Tibial artery (tissue), 4 donors: ENCODE results near the gene LGALSL.

Source experiments
- DNase-seq, 2 donors: peaks; one replicate each; pipeline ENCODE4 v3.0.0-alpha.2; 2019
- H3K27ac ChIP-seq, 2 donors: fragments of 200-600 bp; sonication (generic) in 1 of 2; 1 replicate in 1 of 2; 2 replicates in 1 of 2; pipeline ENCODE4 v1.5.1; 2018 to 2019; ENCODE audit warnings: mild to moderate bottlenecking in 1 of 2
- H3K27me3 ChIP-seq, 2 donors: fragments of 200-600 bp; sonication (generic) in 1 of 2; one replicate each; pipeline versions ENCODE4 v1.5.1 to v1.6.0; 2016 to 2019
- H3K36me3 ChIP-seq, 3 donors: fragments of 200-600 bp; sonication (generic) in 2 of 3; one replicate each; pipeline ENCODE4 v1.5.1; 2016 to 2019; ENCODE audit warnings: mild to moderate bottlenecking in 2 of 3
- H3K4me1 ChIP-seq, 4 donors: fragments of 200-600 bp; sonication (generic) in 2 of 4; 1 replicate in 3 of 4; 2 replicates in 1 of 4; pipeline ENCODE4 v1.5.1; 2016 to 2019
- H3K4me3 ChIP-seq, 2 donors: fragments of 200-600 bp; sonication (generic) in 1 of 2; 1 replicate in 1 of 2; 2 replicates in 1 of 2; pipeline ENCODE4 v1.5.1; 2018 to 2019; ENCODE audit warnings: mild to moderate bottlenecking in 2 of 2
- H3K9me3 ChIP-seq, 3 donors: fragments of 200-600 bp; sonication (generic) in 1 of 3; one replicate each; pipeline ENCODE4 v1.5.1; 2016 to 2019
- intact Hi-C: fragments of 100-400 bp; cut with DNase I; formaldehyde crosslinking; loops from one replicate; pipeline ENCODE4 v1.15.0; 2023; ENCODE audit warnings: low total_unique reads
- TF ChIP-seq, protein P1 (sequence below), 2 experiments: fragments of 200-600 bp in 1 of 2; fragments of 450-650 bp in 1 of 2; IDR thresholded peaks; one replicate each; pipeline ENCODE4 v1.5.1; 2017 to 2019; ENCODE audit warnings: antibody characterized with exemption in 2 of 2, mild to moderate bottlenecking in 1 of 2, moderate library complexity in 1 of 2

The LGALSL gene

DNA sequence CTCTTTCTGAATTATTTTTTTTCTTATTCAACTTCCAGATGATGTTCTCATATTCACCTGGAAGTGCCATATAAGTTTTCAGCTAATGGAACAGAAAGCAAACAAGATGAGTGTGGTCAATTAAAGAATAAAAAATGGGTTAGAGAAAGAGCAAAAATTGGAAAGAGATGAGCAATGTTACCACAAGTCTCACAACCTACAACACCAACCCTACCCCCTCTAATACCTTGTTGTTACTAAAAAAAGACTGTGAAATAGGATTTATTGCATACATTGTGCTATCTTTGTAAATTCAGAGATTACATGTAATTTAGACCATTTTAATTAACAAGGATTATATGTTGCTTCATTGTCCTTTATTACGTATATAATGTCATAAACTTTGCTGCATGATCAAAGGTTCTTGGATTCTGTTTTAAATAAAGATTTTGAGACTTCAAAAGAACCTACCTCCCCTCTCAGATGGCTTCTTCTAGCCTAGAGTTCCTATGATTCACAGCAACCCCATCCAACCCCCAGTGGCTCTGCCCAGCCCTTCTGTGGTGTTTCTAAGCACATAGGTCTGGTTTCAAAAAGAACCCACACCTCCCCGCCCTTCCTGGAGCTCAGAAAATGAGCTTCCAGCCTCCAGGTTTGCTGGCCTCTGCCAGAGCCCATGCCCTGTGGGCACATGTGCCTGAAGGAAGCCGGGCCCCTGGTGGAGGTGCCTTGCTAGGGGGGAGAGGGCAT lies 24.7 kb downstream of the LGALSL start:
- Histone ChIP-seq H3K27ac (no peak overlapping the region), H3K4me3 (no peak overlapping the region), H3K4me1 (no peaks in the 10 kb centered on the region), H3K9me3 (no peaks in the 10 kb centered on the region), H3K36me3 (no peaks in the 10 kb centered on the region), H3K27me3 (no peaks in the 10 kb centered on the region)
- intact Hi-C loops: no loop called here
- TF ChIP-seq, protein P1, sequence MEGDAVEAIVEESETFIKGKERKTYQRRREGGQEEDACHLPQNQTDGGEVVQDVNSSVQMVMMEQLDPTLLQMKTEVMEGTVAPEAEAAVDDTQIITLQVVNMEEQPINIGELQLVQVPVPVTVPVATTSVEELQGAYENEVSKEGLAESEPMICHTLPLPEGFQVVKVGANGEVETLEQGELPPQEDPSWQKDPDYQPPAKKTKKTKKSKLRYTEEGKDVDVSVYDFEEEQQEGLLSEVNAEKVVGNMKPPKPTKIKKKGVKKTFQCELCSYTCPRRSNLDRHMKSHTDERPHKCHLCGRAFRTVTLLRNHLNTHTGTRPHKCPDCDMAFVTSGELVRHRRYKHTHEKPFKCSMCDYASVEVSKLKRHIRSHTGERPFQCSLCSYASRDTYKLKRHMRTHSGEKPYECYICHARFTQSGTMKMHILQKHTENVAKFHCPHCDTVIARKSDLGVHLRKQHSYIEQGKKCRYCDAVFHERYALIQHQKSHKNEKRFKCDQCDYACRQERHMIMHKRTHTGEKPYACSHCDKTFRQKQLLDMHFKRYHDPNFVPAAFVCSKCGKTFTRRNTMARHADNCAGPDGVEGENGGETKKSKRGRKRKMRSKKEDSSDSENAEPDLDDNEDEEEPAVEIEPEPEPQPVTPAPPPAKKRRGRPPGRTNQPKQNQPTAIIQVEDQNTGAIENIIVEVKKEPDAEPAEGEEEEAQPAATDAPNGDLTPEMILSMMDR (IDR thresholded peaks at IDR 0.05): no peak
- no peak for DNase-seq

- no peak overlapping the region for H3K27ac ChIP-seq
- no peaks in the 10 kb centered on the region for H3K9me3 ChIP-seq
- H3K36me3 ChIP-seq: no peaks in the 10 kb centered on the region
- no peaks in the 10 kb centered on the region for H3K27me3 ChIP-seq
- intact Hi-C loops: loop anchor here (10.0 kb wide), 1 partner anchor 435 kb away; no protein-coding TSS in a partner anchor
- H3K4me3 ChIP-seq: no peak overlapping the region
- no peak for DNase-seq
- TF ChIP-seq, protein P1 (IDR thresholded peaks at IDR 0.05): no peak
- no peaks in the 10 kb centered on the region for H3K4me1 ChIP-seq
These were observed 25.5 kb downstream of the LGALSL start for GRCh38 chr2:64479259-64480117.

GRCh38 chr2:64481665-64482064 lies 27.7 kb downstream of the LGALSL start:
- H3K27ac ChIP-seq: no peak overlapping the region
- no peak overlapping the region for H3K4me3 ChIP-seq
- no peaks in the 10 kb centered on the region for H3K9me3 ChIP-seq
- no peaks in the 10 kb centered on the region for H3K4me1 ChIP-seq
- no peak for DNase-seq
- TF ChIP-seq, protein P1 (IDR thresholded peaks at IDR 0.05): no peak
- intact Hi-C loops: loop anchor here (10.0 kb wide), 1 partner anchor 437 kb away; no protein-coding TSS in a partner anchor
- no peaks in the 10 kb centered on the region for H3K36me3 ChIP-seq
- H3K27me3 ChIP-seq: no peaks in the 10 kb centered on the region

DNA sequence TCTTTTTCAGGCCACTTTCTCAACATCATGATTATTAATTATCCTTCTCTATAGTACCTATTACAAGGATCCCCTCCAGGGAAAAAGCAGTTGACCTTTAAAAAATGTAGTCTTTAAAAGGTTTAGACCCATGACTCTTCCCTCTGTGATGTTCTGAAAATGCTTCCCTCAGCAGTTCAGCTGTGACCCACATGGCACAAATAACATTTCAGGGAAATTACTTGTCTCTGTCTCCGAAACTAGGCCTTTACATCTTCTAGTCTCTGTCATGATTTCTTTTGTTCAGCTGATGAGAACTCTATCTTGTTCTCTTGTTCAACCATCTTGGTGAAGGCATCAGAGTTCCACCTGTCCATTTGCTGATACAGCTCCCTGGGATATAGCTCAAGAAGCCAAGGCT lies 28.3 kb downstream of the LGALSL start:
- intact Hi-C loops: loop anchor here (10.0 kb wide), 1 partner anchor 437 kb away; no protein-coding TSS in a partner anchor
- no peak for DNase-seq
- Histone ChIP-seq H3K4me1 (no peaks in the 10 kb centered on the region), H3K27me3 (no peaks in the 10 kb centered on the region), H3K4me3 (no peak overlapping the region), H3K27ac (no peak overlapping the region), H3K9me3 (no peaks in the 10 kb centered on the region), H3K36me3 (no peaks in the 10 kb centered on the region)
- TF ChIP-seq, protein P1 (IDR thresholded peaks at IDR 0.05): no peak

DNA sequence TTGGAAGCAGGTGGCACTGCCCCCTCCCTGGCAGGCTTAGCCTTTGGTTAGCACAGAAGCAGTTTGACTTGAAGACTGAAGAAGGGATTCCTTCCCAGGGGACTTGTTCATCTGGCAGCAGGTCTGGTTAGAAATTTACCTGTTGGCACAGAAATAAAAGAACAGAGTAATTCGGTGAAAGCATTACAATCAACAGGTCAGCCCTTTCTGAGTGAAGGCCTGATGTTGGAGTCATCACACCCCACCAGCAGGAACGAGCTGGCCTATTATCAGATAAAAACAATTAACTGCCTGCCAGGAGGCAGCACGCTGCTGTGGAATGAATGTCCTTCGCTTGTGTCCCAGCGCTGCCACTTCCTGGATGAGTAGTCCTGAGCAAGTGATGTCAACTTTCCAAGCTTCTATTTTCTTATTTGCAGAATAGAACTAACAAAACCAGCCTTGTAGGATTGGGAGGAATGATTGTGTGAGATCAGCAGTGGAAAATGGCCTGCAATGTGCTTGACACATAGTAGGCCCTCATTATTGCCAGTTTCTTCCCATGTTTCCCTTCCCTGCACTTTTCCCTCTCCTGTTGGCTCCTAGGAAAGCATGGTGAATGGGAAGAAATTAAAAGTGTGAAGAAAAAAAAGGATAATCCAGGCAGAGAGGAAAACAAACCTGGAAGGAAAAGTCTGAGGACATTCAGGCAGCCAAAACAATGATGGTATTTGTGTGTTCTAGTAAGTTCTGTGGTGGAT lies 29.0 kb downstream of the LGALSL start:
- no peaks in the 10 kb centered on the region for H3K4me1 ChIP-seq

More for the DNA sequence above, 29.0 kb downstream of the LGALSL start:
- no peak overlapping the region for H3K4me3 ChIP-seq
- H3K9me3 ChIP-seq: no peaks in the 10 kb centered on the region
- H3K27me3 ChIP-seq: no peaks in the 10 kb centered on the region
- TF ChIP-seq, protein P1 (IDR thresholded peaks at IDR 0.05): no peak
- H3K36me3 ChIP-seq: no peaks in the 10 kb centered on the region
- intact Hi-C loops: loop anchor here (10.0 kb wide), 1 partner anchor 438 kb away; no protein-coding TSS in a partner anchor
- no peak overlapping the region for H3K27ac ChIP-seq
- DNase-seq: no peak
